HG03432 (cell line): ENCODE measurements around the gene PRX.
A peak's percentile ranks its signal among the peaks of the same experiment; 100 is the strongest.

Experiments used
- ATAC-seq: cut with Tn5 transposase; IDR thresholded peaks from one replicate; pipeline ENCODE4 v1.9.1; 2021; ENCODE audit warnings: mild to moderate bottlenecking, moderate library complexity; ENCODE audit not compliant: unreplicated experiment

The PRX gene

DNA sequence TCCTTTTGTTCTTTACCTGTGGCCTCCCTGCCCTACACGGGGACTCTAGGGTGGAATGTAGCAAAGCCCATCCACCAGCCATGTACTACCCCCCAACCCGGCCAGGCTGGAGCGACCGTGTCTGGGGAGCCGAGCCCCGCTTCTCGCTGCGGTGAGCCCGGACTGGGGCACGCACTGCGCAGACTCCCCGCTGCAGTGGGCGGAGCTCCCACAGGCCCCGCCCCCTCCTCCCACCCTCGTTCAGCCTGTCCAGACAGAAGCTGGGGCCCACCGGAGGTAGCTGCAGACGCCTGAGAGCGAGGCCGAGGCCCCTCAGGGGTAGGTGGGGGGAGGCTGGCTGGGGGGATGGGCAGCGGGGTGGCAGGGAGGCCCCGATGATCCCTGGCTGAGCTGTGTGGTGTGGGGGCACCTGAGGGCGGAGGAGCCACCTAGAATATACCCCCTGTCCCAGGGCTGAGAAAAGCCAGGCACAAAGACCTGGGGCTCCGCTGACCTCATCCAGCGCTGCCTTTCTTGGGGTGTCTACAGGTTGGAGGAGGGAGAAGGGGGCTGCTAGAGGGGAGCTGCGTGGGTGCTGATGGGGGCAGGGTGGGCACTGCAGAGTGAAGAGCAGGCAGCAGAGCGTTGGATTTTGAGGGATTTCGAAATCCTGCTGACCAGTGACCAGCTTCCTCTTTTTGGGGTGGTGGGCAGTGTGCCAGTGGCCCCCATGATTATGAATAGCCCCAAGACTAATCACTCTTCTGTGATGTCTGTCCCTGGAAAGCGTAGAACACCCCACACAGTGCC is 47.4 kb downstream of the PRX start:
- ATAC-seq, result no peak

DNA sequence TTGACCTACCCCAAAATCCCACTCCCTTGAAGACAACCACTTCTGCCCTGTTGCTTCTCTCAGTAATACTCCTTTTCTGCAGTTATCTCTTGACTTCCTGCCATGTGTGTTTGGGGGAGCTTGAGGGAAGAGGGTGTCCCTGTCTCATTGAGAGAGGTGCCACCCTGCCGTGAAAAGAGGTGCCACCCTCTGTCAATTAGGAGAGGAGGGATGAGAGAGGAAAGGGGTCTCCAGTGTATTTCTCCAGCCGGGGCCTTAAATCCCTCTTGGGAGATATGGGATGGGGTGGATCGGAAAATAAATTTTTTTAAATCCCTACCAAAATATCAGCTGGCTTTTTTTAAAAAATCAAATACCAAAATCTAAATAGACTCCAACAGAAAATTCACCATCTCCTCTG is 48.2 kb downstream of the PRX start:
- ATAC-seq, result no peak

DNA sequence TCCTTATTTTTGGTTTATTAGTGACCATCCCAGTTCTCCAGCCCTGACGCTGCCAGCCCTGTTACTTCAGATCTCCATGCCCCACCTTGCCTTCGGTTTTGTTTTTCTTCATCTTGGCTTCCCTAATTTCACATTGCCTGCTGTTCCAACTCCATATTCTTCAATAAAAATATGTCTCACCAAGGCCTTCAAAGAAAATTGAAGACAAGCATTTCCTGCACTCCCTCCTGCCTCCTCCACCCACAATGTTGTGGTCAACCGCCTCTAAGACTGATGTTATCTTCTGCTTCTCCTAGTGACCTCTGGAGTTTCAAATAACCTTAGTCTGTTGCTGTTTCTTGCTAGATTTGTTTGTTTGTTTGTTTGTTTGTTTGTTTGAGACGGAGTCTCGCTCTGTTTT is 50.1 kb downstream of the PRX start:
- ATAC-seq, result no peak

DNA sequence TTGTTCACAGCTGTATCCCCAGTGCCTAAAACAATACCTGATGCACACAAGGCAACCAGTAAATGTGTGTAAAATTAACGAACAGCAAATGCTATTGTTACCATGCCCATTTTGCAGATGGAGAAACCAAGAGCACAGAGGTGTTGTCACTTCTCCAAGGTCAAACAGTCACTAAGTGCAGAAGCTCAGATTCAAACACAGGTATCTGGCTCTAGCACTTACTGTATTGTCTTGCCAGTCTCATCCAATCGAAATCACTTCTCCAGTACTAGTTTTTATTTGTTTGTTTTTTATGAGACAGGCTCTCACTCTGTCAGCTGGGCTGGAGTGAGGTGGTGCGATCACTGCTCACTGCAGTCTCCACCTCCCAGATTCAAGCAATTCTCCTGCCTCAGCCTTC is 51.0 kb downstream of the PRX start:
- no peak for ATAC-seq

DNA sequence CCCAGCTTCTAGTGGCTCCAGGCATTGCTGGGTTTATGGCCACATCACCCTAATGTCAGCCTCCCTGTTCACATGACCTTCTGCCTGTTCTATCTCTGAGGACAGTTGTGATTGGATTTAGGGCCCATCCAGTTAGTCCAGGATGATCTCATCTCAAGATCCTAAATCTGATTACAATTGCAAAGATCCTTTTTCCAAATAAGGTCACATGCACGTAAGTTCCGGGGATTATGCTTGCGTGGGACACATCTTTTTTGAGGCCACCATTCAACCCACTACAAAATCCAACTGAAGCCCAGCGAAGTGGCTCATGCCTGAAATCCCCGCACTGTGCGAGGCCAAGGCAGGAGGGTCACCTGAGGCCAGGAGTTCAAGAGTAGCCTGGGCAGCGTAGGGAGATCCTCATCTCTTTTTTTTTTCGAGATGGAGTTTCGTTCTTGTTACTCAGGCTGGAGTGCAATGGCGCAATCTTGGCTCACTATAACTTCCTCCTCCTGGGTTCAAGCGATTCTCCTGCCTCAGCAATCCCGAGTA is 52.4 kb downstream of the PRX start:
- no peak for ATAC-seq

DNA sequence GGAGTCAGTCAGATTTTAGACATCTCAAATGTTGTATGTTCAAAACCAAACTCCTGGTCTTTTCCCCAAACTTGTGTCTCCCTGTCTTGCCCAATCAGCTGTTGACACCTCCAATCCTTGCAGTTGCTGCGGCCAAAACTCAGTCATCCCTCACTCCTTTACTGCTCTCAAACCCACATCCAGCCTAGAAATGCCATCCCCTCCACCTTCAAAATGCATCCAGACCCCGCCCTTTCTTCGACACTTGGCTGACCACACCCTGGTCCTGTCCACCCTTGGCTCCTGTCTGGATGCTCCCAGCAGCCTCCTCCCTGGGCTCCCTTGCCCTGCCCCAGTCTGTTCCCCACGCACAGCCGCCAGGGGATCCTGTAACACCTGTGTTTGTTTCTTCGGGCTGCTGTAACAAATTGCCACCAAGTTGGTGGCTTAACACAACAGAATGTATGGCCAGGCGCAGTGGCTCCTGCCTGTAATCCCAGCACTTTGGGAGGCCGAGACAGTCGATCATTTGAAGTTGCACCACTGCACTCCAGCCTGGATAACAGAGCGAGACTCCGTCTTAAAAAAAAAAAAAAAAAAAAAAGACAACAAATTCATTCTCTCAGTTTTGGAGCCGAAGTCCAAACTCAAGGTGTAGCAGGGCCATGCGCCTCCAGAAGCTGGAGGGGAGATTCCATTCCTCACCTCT is 53.0 kb downstream of the PRX start:
- ATAC-seq, result no peak

DNA sequence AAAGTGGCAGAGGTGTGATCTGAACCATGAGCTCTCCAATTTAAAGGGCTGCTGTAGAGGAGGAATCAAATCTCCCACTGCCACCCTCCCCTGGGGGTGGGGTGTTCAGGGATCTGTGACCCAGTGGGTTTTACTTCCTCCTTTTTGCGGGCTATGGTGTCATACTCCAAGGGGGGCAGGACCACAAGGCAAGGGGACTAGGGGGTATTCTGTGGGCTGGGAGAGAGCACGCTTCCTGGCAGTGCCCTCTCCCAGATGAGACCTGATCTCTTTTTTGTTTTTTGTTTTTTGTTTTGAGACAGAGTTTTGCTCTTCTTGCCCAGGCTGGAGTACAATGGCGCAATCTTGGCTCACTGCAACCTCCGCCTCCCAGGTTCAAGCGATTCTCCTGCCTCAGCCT is 54.4 kb downstream of the PRX start:
- no peak for ATAC-seq

DNA sequence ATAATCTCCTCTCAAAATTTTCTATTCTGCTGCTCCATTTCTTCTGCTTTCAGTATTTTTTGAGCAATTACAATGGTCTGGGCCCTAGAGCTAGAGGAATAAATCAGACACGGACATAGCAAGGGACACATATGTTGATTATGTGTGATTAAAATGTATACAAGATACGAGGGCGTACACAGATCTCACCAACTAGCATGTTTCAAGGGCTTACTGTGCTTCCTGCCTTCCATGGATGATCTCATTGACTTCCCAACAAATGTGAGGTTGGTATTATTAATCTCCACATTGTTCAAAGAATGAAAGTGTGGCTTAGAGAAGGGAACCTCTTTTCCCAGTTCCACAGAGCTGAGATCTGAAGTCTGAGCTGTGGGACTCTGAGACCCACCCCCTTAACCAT is 55.5 kb downstream of the PRX start:
- ATAC-seq, result no peak

DNA sequence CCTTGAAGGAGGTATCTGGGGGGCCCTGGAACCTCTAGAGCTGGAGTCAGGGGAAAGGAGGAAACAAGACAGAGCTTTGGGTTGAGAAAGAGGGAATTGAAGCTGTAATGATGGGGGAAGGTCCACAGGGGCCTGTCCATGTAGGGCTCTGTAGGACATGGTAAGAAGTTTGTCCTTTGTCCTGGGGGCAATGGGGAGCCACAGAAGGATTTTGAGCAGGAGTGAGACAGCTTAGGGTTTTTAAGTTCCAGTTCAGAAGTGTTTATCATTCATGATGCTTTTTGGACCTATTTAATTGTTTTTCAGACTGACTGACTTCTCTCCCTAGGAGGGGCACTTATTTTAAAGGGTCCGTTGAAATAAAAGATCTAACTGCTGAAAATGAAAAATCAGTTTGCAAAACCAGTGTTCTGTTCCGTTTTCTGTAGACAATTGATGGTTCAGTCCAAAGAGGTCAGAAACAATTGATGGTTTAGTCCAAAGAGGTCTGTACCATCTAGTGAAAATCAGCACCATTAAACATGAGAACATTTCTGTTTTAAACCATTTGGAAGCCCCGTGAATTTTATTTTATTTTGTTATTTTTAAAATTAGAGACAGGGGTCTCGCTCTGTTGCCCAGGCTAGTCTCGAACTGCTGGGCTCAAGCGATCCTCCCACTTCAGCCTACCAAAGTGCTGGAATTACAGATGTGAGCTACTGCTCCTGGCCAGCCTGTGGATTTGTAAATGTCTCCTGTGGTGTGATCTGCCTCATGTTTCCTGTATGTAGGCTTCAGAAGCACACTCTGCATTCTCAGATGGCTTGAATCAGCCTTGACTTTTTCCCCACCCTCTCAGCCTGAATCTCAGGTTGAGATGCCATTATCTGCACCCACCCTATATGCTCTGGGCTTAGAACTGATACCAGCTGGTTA is 56.2 kb downstream of the PRX start:
- ATAC-seq, result no peak

DNA sequence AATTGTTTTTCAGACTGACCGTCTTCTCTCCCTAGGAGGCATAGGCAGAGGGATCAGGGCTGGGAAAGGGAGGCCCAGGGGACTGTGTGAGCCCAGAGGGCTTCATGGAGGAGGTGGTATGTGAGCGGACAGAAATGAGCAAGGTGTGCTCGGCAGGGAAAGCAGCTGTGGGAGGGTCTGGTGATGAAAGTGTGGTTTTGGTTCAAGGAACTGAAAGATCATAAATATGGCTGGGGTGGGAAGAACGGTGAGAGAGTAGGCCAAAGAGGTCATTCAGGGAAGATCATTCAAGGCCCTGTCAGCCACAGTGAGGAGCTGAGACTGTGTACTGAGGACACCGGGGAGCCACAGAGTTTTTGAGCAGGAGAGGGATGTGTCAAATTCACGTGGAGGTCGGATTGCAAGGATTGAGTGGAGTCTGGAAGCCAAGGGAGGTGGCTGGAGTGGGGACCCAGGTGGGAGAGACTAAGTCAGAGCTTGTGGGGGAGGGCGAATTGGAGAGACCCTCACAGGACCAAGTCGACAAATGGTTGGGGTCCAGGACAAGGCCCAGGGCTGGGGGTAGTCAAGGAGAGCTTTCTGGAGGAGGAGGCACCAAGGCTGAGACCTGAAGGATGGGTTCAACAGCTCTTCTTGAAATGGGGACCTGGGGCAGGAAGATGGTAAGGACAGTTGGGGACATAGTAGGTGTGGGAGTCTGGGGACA is 57.0 kb downstream of the PRX start:
- ATAC-seq, result no peak

DNA sequence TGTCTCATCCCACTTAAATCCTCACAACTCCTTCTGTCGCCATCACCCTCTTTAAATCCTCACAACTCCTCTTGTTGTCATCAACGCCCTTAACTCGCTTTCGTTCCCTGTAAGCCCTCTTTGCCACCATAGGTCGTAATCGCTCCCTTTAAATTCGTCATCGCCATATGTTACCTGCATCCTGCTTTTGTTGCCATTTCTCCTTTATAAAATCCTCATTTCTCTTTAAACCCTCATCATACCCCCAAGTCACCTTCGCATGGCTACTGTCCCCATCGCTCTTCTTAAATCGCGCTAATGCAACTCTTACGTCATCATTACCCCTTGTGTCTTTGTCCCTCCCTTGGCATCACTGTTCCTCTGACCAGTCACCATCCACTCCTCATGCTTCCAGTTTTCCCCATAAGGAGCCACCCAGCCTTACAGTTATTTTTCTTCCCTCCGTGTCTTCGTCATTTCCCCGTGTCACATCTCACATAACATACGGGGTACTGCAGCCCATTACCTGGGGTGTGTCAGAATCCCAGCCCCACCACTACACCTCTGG is 64.1 kb downstream of the PRX start:
- ATAC-seq, result no peak

DNA sequence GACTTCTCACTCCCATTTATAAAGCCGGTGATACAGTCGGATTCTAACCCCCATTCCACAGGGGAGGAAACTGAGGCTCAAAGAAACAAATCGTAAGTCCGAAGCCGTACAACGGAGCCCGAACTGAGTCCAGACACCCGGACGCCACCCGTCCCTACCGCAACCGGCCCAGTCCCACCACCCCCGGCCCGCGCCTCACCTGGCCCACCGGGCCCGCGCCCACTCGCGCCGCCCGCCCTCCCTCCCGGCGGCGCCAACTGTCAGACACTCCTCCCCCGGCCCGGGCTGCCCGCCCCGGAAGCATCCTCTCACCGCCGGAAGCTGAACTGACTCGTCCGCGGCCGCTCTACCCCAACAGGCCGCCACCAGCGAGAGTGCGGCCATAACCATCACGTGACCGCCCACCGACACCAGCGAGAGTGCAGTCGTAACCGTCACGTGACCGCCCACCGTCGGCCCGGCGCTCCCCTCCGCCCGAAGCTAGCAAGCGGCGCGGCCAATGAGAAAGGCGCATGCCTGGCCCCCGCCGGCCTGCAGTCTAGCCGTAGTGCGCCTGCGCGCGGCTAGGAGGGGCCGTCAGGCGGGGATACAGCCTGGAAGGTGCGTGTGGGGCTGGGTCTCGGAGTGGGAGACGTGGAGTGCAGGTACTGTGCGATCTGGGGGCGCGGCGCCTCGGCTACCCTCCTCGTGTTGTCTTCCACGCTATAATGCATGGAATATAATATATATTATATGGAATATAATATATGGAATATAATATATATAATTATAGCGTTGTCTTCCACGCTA is 64.9 kb downstream of the PRX start, which contains the start of the genes C19orf47 and PLD3:
Gene C19orf47, minus strand, starts transcription at position 273 of the 789 bp plus-strand sequence. CDS start 6,540 bp downstream, outside the sequence.
Gene PLD3, plus strand, starts transcription at position 571 of the 789 bp plus-strand sequence. CDS start 17,789 bp downstream, outside the sequence.
- ATAC-seq, result peak; percentile 92

DNA sequence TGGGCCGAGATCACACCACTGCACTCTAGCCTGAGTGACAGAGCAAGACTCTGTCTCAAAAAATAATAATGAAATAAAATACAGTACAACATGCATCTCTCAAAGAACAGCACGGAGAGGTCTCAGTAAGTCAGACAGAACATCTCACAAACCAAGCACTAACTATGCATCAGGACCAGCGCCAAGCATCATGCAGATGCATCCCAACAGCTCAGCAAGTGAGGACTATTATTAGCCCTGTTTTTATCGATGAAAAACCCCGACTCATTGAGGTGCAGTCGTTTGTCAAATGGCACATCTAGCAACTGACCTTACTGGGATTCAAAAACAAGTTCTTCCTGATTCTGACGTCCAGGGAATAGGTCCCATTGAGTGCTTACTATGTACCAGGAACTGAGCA is 68.8 kb downstream of the PRX start:
- ATAC-seq, result no peak
